ENCODE results near the gene NAXE.

Gene NAXE

GRCh38 chr1:156546267-156546666 lies 45.3 kb upstream of the NAXE start:
- peaks cover 21% of the 10 kb centered on the region for H3K4me1 ChIP-seq (ENCODE audit: control insufficient read depth, low read length)
- no peaks in the 10 kb centered on the region for H3K27me3 ChIP-seq (ENCODE audit: control insufficient read depth, low read length)
- no peak overlapping the region for H3K4me3 ChIP-seq (ENCODE audit: low read length)
- H3K9me2 ChIP-seq (replicated peaks; ENCODE audit: control insufficient read depth, low read length) = no peaks in the 10 kb centered on the region
- no peaks in the 10 kb centered on the region for H4K20me1 ChIP-seq (ENCODE audit: control insufficient read depth, insufficient read depth, low read depth, low read length)
- no peaks in the 10 kb centered on the region for H3K79me2 ChIP-seq (ENCODE audit: control insufficient read depth, low read length)
- H3K36me3 ChIP-seq (ENCODE audit: control insufficient read depth, low read length) = peaks cover 20% of the 10 kb centered on the region
- no peaks in the 10 kb centered on the region for H3F3A ChIP-seq (ENCODE audit: control insufficient read depth, insufficient read depth)
- no peak overlapping the region for H3K27ac ChIP-seq (ENCODE audit: low read depth, low read length)
- H3K4me2 ChIP-seq (ENCODE audit: low read length) = no peak overlapping the region
- TF ChIP-seq CTCF (IDR thresholded peaks at IDR 0.05; ENCODE audit: low read depth, low read length, poor library complexity, severe bottlenecking) (no peak), EZH2phosphoT487 (IDR thresholded peaks at IDR 0.05; ENCODE audit: borderline replicate concordance, low read length) (no peak)
- H3K9me3 ChIP-seq (ENCODE audit: control insufficient read depth, insufficient read depth, low read length) = no peaks in the 10 kb centered on the region

GRCh38 chr1:156547434-156547833 lies 44.1 kb upstream of the NAXE start:
- Histone ChIP-seq H3K4me3 (ENCODE audit: low read length) (no peak overlapping the region), H3K9me2 (replicated peaks; ENCODE audit: control insufficient read depth, low read length) (no peaks in the 10 kb centered on the region), H4K20me1 (ENCODE audit: control insufficient read depth, insufficient read depth, low read depth, low read length) (no peaks in the 10 kb centered on the region), H3K4me1 (ENCODE audit: control insufficient read depth, low read length) (peaks cover 33% of the 10 kb centered on the region), H3K27ac (ENCODE audit: low read depth, low read length) (no peak overlapping the region), H3F3A (ENCODE audit: control insufficient read depth, insufficient read depth) (no peaks in the 10 kb centered on the region), H3K9me3 (ENCODE audit: control insufficient read depth, insufficient read depth, low read length) (no peaks in the 10 kb centered on the region), H3K36me3 (ENCODE audit: control insufficient read depth, low read length) (peaks cover 27% of the 10 kb centered on the region), H3K4me2 (ENCODE audit: low read length) (no peak overlapping the region), H3K27me3 (ENCODE audit: control insufficient read depth, low read length) (no peaks in the 10 kb centered on the region), H3K79me2 (ENCODE audit: control insufficient read depth, low read length) (no peaks in the 10 kb centered on the region)
- no peak for TF ChIP-seq EZH2phosphoT487 (IDR thresholded peaks at IDR 0.05; ENCODE audit: borderline replicate concordance, low read length)
- no peak for TF ChIP-seq CTCF (IDR thresholded peaks at IDR 0.05; ENCODE audit: low read depth, low read length, poor library complexity, severe bottlenecking)

- no peak for TF ChIP-seq EZH2phosphoT487 (IDR thresholded peaks at IDR 0.05; ENCODE audit: borderline replicate concordance, low read length)
- TF ChIP-seq CTCF (IDR thresholded peaks at IDR 0.05; ENCODE audit: low read depth, low read length, poor library complexity, severe bottlenecking) = no peak
- Histone ChIP-seq H3K9me3 (ENCODE audit: control insufficient read depth, insufficient read depth, low read length) (no peaks in the 10 kb centered on the region), H3K27ac (ENCODE audit: low read depth, low read length) (no peak overlapping the region), H3K36me3 (ENCODE audit: control insufficient read depth, low read length) (peaks cover 27% of the 10 kb centered on the region), H3K4me1 (ENCODE audit: control insufficient read depth, low read length) (peaks cover 38% of the 10 kb centered on the region), H3K9me2 (replicated peaks; ENCODE audit: control insufficient read depth, low read length) (no peaks in the 10 kb centered on the region), H3K79me2 (ENCODE audit: control insufficient read depth, low read length) (no peaks in the 10 kb centered on the region), H3K4me2 (ENCODE audit: low read length) (no peak overlapping the region), H3F3A (ENCODE audit: control insufficient read depth, insufficient read depth) (no peaks in the 10 kb centered on the region), H4K20me1 (ENCODE audit: control insufficient read depth, insufficient read depth, low read depth, low read length) (no peaks in the 10 kb centered on the region), H3K27me3 (ENCODE audit: control insufficient read depth, low read length) (no peaks in the 10 kb centered on the region), H3K4me3 (ENCODE audit: low read length) (no peak overlapping the region)
Observed at GRCh38 chr1:156547982-156548381, 43.6 kb upstream of the NAXE start.

GRCh38 chr1:156549390-156549789 lies 42.2 kb upstream of the NAXE start:
- no peaks in the 10 kb centered on the region for H3K9me3 ChIP-seq (ENCODE audit: control insufficient read depth, insufficient read depth, low read length)
- H3K4me1 ChIP-seq (ENCODE audit: control insufficient read depth, low read length) = peaks cover 51% of the 10 kb centered on the region
- peaks cover 31% of the 10 kb centered on the region for H3K36me3 ChIP-seq (ENCODE audit: control insufficient read depth, low read length)
- no peaks in the 10 kb centered on the region for H3K79me2 ChIP-seq (ENCODE audit: control insufficient read depth, low read length)
- H3K4me2 ChIP-seq (ENCODE audit: low read length) = no peak overlapping the region
- H3K4me3 ChIP-seq (ENCODE audit: low read length) = no peak overlapping the region
- no peaks in the 10 kb centered on the region for H4K20me1 ChIP-seq (ENCODE audit: control insufficient read depth, insufficient read depth, low read depth, low read length)
- H3F3A ChIP-seq (ENCODE audit: control insufficient read depth, insufficient read depth) = no peaks in the 10 kb centered on the region
- no peaks in the 10 kb centered on the region for H3K27me3 ChIP-seq (ENCODE audit: control insufficient read depth, low read length)
- TF ChIP-seq CTCF (IDR thresholded peaks at IDR 0.05; ENCODE audit: low read depth, low read length, poor library complexity, severe bottlenecking) (no peak), EZH2phosphoT487 (IDR thresholded peaks at IDR 0.05; ENCODE audit: borderline replicate concordance, low read length) (no peak)
- H3K9me2 ChIP-seq (replicated peaks; ENCODE audit: control insufficient read depth, low read length) = no peaks in the 10 kb centered on the region
- H3K27ac ChIP-seq (ENCODE audit: low read depth, low read length) = no peak overlapping the region

Measured in DOHH2 (cell line).